HG02798 (cell line): ENCODE results near the gene CRYL1.
"Not testable (repeated sequence)": the region's sequence is repeated elsewhere in the genome, so short reads cannot be mapped to it uniquely, and the experiment has no call there.

Source experiments
- ATAC-seq: cut with Tn5 transposase; IDR thresholded peaks from one replicate; pipeline ENCODE4 v1.9.1; 2021; ENCODE audit warnings: mild to moderate bottlenecking; ENCODE audit not compliant: unreplicated experiment, poor library complexity

CRYL1 gene

GRCh38 chr13:20462533-20462915 is 63.1 kb downstream of the CRYL1 start:
- ATAC-seq, result no peak

- ATAC-seq, result no peak
Observed at GRCh38 chr13:20461860-20462532, 63.7 kb downstream of the CRYL1 start.

DNA sequence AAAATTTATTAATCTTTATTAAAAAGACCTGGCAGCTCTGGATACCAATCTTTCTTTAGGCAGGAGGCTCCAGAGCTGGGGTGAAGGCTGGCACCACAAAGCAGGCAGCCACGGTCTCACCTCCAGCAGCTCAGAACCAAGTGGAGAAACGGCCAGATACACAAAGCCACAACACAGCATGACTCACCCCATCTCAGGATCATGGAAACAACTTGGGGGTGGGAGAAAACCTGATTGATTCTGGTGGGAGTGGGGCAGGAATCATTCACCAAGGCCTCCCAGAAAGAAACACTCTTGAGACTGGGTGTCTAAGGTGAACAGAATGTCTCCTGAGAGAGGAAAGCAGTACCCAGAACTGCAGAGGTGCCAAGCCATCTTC is 64.2 kb downstream of the CRYL1 start:
- no peak for ATAC-seq

DNA sequence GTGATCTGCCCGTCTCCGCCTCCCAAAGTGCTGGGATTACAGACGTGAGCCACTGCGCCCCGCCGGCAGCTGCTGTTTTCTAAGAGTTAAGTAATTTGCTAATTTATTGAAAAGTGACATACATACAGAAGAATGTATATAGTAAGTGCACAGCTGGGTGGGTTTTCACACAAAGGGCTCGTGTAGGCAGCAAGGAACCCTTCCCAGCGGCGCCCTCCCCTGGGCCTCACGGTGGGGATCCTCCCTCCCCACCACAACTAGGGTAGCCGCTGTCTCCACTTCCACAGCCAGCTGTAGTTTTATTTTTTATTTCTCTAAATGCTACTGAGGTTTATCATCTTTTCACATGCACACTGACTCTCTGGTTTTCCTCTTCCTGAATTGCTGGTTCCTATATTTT is 64.9 kb downstream of the CRYL1 start:
- ATAC-seq, result no peak

DNA sequence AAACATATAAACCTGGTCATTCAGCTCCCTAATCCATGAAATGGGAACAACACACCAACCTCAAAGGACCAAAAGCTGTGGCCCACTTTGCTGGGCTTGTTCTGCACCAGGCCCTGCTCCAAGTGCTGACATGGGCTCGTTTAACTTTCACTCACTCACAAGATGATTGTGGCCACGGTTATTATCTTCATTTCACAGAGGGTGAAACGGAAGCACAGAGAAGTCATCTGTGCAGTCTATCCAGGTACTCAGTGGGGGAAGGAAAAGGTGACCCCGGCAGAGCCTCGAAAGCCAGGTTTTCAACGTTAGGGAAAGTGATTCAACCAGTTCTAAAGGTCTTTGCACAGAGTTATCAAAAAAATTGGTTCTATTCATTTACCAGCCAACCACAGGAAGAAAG is 68.0 kb downstream of the CRYL1 start:
- no peak for ATAC-seq

DNA sequence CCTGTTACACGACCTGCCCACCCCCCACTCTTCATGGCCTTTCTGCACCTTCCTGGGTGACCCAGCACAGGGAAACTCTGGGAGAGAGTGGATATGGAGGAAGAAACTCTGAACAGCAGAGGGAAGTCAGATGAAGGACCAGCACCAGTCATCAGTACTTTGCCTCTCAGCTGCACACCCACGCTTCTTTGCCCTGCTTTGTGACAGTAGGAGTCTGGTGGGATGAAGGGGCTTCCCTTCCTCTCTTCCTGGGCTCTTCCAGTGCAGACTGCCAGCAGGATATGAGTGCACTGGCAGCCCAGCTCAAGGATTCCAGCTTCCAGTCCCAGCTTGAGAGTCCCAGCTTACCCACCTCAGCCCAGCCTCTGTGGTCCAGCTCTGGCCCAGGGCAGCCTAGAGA is 68.9 kb downstream of the CRYL1 start:
- no peak for ATAC-seq

- ATAC-seq, result peak; percentile 62
Observed at GRCh38 chr13:20451397-20451796, 74.3 kb downstream of the CRYL1 start.

GRCh38 chr13:20448470-20448869 is 77.2 kb downstream of the CRYL1 start:
- no peak for ATAC-seq

GRCh38 chr13:20446900-20447299 is 78.8 kb downstream of the CRYL1 start:
- no peak for ATAC-seq

DNA sequence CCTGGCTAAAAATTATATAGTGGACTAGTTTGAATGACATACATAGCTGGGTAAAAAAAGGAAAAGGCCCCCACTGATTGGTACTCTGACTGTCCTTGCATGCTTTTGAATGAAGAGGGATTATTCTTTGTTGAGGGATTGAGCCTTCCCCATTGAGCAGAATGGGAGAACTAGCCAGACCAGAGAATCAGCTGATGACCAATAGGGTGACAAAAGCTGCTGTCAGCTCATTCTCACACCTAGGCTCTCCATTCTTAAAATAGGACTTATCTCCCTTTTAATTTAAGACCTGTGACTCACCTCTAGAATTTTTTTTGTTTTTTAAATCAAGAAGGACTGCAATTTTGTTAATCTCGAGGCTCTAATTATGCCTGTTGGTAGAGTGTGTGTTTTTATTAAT is 79.3 kb downstream of the CRYL1 start:
- ATAC-seq, result no peak

DNA sequence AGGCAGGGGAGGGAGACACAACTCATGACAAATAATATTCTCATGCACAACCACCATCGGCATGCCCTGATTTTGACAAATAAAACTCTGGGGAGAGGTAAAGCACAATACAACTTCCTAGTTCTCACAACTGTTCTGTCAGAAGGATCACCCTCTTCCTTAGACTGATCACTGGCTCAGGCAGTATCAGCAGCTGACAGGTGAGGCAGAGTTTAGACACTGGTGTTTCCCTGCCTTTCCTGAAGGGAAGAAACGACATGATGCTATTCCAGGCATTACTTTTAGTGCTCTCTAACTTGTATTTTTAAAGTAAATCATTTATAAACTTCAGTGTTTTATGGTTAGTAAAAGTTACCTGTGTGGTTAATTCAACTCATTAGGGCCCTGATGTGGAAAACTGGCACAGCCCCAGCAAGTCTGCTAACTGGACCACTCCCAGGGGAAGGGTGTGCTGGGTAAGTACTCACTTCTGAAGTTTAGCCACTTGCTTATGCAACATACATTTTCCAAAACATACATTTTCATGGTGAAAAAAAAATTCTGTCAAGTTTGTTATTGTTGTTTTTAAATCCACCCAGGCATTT is 82.8 kb downstream of the CRYL1 start:
- no peak for ATAC-seq

GRCh38 chr13:20442375-20442774 is 83.3 kb downstream of the CRYL1 start:
- ATAC-seq, result no peak

GRCh38 chr13:20441879-20442278 is 83.8 kb downstream of the CRYL1 start:
- no peak for ATAC-seq

DNA sequence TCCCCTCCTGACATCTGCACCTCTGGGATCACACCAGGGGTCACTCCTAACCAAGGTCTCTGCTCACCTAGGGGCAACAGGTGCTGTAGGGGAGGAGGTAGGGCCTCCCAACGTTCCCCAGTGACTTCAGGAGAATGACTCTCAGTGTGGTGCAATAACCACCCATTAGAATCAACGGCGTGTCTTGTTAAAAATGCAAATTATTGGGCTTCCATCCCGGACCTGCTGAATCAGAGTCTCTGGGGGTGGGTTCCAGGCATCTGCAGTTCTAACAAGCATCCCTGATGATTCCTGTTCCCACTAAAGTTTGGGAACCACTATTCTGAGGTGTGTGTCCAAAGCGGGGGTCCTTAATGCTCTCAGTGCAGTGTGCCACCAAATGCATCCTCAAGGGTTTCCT is 84.6 kb downstream of the CRYL1 start:
- ATAC-seq, result no peak

DNA sequence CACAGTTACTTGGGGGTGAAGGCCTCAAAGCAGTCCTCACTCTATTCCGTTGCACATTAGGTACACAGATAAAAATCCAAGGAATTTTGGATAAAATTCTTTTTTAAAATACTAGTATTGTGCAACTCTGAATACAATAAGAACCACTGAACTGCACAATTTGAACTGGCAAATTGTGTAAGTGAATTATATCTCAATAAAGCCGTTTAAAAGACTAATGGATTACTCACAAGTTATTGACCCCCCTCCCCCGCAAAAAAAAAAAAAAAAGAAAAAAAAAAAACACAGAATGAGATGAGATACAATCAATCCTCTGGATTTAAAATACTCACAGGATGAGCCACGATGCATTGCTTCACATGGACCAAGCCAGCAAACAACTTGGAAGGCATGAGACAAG is 86.4 kb downstream of the CRYL1 start:
- no peak for ATAC-seq

DNA sequence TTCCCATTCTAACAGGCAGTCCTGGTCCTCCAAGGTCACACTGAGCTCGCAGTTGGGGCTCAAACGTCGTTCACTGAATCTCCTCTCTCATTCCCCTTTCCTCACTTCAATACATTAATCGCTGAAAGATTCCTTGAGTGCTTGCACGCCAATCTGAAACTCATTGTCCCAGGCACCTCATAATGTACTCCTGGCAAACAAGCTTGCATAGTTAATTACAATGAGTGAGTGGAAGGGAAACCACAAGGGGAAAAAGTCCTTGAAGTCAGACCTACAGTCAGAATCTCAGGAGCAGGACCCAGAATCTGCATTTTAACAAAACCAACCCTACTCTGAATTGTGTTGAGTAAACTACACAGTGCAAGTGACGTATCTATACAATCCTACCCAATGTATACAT is 86.9 kb downstream of the CRYL1 start:
- ATAC-seq, result no peak

DNA sequence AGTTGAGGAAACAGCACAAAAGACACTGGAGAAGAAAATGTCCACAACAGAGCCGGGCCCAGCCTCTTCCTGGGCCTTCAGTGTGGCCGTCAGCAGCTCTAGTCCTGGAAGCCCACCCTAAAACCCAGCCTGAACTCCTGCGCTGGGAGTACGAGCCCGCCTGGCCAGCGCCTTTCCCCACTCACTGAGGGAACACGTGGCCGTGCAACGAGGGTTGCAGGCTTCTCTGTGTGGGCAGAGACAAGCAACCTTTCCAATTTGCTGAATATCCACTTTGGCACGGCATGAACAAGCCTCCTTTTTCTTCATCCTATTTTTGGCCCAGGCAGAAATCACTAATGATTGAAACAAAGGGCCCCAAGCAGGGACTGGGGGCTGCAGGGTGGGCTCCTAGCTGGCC is 89.2 kb downstream of the CRYL1 start:
- ATAC-seq, result no peak

DNA sequence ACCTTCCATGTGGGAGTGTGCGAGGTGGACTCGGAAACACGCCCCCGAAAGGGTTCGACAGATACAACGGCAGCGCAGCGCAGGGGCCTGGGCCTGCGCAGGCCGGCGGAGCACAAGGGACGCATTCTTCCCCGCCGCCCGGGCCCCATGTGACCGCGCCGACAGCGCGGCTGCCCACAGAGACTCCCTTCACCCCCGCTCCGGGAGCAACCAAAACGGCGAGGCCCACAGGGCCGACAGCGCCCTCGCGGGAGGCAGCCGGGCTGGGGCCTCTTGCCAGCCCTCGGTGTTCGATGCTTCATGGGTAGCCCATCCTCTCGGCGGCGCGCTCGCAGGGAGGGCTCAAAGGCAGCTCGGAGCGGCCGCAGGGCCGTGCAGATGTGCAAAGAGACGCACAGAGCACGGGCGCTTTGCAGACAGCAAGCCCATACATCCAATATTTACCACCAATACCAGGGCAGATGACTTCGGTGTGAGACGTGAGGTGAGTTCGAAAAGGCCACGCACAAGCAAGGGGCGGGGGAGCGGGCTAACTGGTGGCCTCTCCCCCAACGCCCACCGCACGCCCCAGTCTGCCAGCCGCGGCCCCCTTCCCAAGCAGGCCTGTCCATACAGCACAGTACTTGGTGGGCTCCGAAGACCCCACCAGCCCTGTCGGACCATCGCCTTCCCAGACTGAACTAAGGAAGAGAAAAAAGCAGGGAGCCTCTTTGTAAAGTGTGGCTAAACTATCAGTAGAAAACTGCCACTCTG is 89.9 kb downstream of the CRYL1 start:
- no peak for ATAC-seq

GRCh38 chr13:20434210-20434609 is 91.4 kb downstream of the CRYL1 start:
- ATAC-seq, result not testable (repeated sequence)

GRCh38 chr13:20431687-20432384 is 93.8 kb downstream of the CRYL1 start:
- no peak for ATAC-seq

- no peak for ATAC-seq
Observed at GRCh38 chr13:20431080-20431479, 94.6 kb downstream of the CRYL1 start.
